Medulla oblongata (tissue), 1 donor: ENCODE measurements around the gene RRP8.

Source experiments
- DNase-seq: peaks from one replicate; pipeline ENCODE4 v3.0.0-alpha.2; 2015; ENCODE audit errors: extremely low spot score

RRP8 gene

DNA sequence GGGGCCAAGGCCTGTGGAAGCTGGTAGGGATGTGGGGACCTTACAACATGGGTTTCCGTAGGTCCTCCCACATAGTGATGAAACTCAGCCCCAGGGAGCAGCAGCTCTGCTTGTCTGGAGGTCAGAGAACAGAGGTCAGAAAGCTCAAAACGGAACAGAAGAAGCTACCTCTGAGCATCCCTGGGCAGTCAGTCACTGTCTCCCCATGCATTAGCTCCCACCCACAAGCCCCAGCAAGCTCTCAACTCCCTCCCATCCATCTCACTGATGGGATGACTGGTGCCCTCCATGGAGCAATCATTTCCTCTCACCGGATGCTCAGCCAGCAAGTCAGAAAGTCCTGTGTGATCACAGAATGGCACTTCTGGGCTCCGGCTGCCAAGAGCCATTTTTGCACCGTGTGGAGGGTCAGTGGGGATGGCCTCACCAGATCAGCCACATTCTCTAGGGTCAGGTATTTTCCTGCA lies 13.9 kb upstream of the RRP8 start:
- no peak for DNase-seq

DNA sequence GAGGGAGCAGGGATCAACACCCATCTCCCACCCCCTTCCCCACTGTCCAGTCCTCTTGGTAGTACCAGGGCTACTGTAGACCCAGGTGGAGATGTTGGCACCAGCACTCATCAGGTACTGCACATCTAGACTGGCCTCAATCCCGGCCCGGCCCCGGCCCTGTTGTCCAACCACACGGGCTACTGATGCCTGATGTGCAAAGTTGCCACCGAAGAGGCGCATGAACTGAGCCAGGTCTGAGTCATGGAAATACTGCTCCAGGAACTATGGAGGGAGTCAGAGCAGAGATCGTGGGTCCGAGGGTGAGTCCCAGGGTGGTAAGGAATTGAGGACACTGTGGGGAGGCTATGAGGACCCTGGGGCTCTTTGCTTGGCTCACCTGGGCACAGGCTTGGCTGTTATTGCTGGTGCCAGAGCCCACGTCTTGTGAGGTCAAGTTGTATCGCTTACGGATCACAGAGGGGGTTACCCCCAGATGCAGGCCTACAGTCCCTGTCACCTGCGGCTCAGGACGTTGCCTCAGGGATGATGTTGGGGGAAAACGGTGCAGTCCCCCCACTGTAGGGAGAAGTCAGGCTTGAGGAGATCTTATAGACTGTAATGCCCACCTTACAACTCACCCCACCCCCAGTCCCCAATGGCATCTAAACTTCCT lies 13.3 kb upstream of the RRP8 start:
- DNase-seq, result no peak

DNA sequence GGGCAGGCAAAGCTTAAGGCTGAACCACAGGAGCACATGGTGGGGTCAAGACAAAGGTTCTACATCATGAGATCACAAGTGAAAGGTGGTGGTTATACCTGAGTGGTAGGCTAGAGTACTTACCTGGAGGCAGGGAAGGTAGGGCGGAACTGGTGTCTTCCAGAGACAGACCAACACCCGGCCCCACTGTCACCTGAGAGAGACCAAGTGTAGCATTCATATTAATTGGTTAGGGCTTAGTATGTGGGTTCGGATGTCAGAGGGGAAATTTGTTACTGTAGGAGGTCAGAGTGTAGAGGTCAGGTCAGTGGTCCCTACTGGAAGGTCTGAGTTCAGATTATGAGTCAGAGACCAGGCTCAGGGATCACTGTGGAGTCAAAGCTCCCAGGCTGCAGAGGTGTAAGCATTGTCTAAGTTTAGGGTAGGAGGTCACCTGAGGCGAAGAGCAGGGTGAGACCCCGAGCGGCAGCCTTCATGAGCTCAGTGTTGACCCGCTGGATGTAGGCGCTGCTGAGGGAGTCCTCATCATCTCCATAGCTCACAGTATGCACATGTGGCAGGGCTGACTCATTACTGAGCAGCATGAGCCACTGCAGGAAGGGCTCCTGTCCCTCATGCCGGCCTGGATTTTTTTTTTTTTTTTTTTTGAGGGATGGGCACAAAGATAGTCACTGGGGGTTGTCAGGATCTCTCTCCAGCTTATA lies 12.6 kb upstream of the RRP8 start:
- DNase-seq, result no peak

DNA sequence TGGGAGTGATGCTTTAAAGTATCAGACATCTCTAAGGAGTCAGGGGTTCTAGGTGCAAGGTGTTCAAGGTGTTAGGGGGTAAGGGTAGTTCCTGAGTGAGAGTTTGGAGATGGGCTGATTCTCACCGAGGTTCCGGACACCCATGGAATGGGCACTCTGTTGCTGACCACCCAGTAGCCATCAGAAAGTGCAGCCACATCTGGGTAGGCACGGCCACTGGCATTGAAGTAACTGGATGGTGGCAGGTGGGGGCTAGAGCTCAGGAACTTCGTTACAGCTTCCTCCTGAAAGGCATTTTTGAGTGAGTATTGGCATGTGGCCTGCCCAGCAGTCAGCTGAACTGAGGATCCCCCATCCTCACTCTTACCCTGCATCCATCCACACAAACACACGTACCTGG lies 11.6 kb upstream of the RRP8 start:
- DNase-seq, result no peak

DNA sequence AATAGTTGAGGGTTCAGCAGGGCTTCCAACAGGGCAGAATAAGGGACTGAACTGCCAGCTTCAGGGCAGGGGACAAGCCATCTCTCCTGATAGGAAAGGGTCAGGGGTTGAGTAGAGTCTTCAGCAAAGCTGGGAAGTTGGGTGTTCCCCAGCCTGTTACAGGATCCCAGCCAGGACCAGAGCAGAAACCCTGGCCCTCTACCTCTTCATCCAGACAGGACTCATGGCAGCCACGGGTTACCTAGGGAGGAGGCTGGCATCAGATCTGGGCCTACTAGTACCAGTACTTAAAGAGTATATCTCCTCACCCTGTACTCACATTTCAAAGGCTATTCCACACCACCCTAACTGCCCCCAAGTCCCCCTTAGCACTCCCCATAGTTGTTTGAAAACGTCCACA lies 11.0 kb upstream of the RRP8 start:
- no peak for DNase-seq

DNA sequence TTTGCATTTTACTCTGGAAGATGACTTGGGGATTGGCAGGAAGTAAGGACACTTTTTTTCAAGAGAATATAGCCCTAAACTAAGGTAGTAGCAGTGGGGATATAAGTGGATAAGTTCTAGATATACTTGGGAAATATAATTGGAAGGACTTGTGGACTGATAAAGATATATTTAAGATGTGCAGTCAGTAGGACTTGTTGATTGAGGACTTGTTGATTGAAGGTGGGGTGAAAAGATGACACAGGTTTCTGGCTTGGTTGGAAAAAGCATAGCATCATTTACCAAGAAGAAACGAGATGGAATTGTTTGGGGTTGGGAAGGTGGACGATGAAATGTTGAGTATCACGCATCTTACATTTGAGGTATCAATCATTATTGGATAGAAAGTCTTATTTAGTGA lies 10.1 kb upstream of the RRP8 start:
- DNase-seq, result no peak

DNA sequence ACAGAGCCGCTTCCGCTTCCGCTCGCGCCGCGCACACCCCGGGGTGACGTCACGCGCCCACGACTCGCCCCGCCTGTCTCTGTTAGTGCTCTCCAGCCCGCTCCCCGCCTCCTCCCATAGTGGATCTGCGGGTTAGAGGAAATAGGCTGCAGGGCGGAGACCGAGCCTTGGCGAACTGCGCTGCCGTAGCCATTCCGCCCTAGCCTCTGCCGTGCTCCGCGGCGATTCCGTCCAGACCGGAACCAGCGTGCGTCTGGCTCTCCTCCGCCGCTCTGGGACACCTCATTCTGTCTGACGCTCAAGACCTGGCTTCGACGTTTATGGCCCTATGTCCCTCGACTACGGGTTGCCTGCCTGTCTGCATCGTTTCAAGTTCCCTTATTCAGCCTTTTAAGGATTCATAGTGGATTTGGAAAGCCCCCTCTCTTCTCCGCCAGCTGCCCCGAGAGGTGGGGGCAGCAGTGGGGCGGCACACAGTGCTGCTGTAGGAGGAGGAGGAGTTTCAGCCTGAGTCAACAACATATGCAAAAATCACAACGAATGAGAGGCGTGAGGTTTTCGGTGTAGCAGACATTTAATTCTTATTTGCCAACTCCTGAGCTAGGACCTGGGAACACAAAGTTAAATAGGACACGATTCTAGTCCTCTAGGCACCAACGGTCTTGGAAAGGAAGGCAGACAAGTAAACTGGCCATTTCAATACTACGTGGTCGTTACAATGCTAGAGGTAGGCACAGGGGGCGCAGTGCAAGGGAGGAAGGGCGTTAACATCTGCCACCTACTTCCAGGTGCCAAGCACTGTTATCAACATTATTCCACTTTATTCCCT lies 9.0 kb upstream of the RRP8 start, which contains the start of gene TAF10:
Gene TAF10 (minus strand): TSS at position 4 of the 829 bp plus-strand sequence. CDS start 27 bp downstream, outside the sequence.
- peak; percentile 97 for DNase-seq

DNA sequence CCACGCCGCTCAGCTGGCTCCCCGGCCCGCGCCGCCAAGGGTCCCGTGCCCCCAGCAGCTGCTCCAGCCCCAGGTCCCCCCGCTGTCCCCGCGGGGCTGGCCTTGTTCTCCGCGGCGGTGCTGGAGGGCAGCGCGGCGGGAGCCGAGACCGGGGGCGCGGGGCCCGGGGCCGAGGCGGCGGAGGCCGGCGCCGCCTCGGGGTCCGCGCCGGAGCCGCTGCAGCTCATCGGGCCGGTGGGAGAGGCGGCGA lies 8.5 kb upstream of the RRP8 start:
- DNase-seq, result no peak

DNA sequence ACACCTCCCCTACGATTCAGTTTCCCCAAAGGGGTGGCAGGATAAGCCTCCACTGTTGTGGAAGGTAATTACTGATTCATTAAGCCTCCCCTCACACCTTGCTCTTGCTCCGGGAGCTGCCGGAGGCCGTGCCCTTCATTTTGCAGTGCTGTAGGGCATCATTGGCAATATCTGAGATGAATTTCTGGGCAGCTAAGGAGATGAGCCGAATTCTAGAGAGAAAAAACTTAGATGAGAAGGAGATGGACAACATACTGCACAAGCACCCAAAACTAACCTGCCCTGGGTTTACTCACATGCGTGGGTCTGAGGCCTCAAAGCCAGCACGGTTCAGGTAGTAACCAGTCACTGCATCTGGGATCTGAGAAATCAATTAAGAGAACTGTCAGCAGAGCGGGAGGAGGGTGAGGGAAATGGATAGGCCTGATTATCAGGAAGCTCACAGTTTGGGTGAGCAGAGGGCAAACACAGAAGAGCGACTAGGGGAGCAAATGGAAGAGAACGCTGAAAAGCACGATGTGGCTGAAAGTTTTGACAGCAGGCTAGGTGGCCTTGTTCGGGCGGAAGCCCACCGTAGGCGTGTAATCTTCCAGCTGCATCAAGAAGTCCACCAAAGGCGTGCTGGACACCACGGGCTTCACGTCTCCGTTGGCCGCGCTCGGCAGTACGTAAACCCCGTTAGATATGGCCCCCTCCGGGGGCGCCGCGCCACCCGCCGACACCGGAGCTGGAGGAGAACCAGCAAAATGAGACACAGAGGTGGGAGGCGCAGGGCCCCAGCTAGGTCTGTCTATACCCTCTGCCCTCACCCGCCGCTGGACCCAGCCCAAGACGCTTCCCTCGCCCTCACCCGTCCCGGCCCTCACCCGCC lies 7.9 kb upstream of the RRP8 start:
- no peak for DNase-seq

DNA sequence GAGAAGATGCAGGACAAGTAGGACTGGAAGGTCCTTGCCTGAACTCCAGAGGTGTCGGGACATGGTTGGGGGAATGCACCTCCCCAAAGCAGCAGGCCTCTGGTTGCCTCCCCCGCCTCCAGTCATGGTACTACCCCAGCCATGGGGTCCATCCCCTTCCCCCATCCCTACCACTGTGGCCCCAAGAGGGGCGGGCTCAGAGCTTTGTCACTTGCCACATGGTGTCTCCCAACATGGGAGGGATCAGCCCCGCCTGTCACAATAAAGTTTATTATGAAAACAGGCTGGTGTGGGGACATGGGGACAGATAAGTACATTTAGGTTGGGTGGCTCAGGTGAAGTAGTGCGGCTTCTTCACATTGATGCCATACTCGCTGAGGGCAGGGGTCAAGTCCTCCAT lies 7.2 kb upstream of the RRP8 start:
- no peak for DNase-seq

DNA sequence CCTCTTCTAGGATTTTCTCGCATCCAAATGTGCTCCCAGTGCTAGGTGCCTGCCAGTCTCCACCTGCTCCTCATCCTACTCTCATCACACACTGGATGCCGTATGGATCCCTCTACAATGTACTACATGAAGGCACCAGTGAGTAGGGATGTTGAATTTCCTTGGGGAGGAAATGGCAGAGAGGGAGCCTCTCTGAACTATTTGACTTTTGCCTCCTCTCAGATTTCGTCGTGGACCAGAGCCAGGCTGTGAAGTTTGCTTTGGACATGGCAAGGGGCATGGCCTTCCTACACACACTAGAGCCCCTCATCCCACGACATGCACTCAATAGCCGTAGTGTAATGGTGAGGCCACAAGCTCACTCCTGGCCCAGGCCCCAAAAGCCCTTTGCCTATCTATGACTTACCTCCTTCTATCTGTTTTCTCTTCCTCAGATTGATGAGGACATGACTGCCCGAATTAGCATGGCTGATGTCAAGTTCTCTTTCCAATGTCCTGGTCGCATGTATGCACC lies 6.1 kb upstream of the RRP8 start:
- DNase-seq, result no peak

DNA sequence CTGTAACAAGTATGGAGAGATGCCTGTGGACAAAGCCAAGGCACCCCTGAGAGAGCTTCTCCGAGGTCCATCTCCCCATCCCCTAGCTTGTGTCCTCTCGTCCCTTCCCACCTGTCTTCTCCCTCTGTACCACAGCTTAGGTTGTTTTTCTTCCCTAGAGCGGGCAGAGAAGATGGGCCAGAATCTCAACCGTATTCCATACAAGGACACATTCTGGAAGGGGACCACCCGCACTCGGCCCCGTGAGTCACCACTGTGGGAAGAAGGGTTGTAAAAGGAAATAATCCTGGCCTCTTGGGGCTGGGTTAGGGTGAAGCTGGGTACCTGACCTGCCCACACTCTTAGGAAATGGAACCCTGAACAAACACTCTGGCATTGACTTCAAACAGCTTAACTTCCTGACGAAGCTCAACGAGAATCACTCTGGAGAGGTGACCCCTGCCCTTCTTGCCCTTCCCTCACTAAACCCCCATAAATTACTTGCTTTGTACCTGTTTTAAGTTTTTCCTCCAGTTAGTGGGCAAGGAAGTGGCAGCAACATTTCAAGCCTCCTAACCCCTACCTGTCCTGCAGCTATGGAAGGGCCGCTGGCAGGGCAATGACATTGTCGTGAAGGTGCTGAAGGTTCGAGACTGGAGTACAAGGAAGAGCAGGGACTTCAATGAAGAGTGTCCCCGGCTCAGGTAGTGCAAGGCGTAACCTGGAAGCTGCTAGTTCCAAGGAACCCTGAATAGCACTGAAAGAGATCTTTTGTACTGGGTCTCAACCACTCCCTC lies 5.5 kb upstream of the RRP8 start:
- no peak for DNase-seq

DNA sequence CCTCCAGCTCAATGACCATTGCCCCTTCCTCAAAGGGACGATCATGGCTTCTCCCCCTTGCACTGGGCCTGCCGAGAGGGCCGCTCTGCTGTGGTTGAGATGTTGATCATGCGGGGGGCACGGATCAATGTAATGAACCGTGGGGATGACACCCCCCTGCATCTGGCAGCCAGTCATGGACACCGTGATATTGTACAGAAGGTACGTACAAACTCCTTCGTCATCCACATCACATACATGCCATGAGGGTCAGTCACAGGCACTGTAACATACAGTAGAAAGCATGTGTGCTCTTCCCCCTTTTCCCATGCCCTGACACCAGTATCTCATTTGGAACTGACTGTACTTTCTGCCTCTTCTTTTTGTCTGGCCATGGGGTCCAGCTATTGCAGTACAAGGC lies 4.6 kb upstream of the RRP8 start:
- no peak for DNase-seq

DNA sequence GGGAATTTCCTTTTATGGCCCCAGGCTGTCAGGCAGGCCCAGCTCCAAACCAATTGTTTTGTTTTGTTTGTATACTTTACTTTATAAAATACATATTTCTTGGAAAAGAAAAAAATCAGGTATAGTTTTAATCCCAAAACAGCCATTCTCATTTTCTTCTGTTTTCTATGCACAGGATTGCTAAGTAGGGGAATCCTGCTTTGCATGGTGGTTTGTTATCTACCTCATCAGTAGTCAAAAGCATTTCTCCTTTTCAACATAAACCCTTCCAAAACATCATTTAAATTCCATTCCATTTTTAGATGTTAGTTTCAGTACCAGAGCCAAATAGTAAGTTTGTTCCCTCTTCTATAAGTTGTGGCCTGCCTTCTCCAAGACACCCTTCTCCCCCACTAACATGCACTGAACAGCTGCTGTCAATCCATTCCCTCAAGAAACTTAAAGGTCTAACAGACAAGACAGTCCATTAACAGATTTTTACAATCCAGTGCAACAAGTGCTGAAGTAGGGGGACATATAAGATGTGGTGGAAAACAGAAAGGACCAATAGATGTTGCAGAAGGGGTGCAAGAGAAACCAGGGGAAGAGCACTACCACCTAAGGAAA lies 3.9 kb upstream of the RRP8 start:
- no peak for DNase-seq

DNA sequence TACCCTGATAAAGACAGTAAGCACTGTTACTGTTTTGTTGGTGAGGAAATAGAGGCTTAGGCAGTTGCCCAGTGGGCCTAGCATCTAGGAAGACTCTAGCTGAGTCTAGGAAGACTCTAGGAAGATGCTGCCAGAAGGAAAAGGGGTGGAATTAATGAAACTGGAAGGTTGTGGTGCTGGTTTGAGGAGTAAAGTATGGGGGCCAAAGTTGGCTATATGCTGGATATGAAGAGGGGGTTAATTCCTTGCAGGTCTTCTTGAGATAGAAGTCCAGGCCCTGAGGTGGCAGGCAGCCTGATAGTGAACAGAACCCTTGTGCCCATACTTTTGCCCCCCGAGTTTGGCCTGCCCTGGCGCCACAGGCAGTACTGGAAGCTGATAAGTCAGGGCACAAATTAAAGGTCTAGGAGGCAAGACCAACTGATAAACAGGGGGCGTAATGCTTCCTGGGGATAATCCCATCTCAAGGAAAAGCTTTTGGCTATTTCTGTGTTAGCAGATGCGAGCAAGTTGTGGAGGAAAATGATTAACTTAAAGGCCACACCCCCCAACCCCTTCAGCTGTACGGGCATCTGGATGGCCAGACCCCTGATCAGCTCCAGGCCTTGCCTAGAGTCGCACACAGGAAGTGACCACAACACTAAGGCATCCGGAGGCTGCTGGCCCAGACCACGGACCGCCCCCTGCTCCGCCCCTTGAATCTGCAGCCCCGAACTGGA lies 3.2 kb upstream of the RRP8 start:
- peak; percentile 90 for DNase-seq

DNA sequence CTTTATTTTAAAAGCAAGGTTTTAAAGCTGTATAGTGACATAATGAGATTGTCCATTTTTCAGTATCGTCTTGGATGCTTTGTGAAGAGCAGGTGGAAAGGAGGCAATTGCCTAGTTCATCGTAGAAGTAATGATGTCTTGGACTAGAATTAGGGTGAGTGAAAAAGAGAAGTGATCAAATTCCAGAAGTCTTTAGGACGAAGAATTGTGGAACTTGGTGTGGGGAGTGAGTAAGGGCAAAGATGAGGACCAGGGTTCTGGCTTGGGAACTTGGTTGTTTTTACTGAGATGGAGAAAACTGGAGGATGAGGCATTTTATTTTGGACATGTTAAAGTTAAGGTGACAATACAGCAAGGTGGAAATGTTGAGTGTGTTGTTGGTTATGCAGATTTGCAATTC lies 1.4 kb upstream of the RRP8 start:
- DNase-seq, result no peak

DNA sequence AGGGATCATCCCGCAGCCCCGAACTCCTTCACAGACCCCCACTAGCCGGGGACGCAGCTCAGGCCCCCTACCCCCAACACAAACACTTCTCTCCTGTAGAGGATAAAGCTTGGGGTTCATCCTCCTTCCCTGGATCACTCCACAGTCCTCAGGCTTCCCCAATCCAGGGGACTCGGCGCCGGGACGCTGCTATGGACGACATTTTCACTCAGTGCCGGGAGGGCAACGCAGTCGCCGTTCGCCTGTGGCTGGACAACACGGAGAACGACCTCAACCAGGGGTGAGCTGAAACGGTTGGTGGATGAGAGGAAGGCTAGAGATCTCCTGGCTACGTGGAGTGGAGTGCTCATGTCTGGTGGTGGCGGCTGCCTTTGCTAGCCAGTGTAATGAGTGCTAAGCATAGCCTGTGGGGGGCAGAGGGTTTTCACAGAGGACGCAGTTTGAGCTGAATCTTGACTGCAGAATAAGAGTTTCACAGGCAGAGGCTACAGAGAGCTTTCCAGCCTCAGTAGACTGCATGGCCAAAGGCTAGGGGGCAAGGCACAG lies 738 bp upstream of the RRP8 start:
- DNase-seq, result peak; percentile 83

DNA sequence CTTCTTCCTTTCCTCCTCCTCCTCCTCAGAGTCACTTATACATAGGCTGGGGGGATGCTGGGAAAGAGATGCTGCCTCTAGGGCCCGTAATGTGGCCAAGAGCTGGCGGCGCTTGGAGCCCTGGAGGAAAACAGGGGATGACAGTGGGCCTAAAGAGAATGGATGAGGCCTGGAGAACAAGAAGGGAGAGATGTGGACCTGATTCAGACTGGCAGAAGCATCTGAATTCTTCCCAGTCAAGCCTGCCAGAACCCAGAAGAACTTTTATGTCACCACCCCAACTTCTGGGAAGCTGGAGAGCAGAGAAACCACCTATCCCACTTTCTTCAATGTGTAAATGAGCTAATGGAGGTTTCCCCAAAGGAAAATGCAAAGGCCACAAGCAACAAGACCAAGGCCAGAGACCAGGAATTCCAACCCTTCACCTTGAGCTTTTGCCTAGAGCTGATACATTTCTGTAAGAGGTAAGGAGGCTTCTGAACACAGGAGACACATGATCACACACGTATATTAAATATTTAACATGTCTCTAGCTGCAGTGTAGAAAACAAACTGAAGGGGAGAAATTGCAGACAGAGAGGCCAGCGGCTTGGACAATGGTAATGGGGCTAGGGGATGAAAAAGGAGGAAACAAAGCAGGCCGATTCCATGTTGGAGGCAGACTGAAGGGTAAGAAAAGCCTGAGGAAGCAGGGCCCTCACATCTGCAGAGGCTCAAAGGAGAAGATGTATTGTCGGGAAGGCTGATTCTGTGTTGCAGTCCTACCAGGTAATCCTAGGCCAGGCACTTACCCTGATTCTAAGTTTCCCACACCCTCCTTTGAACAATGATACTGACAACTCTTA lies 1.1 kb downstream of the RRP8 start:
- no peak for DNase-seq

DNA sequence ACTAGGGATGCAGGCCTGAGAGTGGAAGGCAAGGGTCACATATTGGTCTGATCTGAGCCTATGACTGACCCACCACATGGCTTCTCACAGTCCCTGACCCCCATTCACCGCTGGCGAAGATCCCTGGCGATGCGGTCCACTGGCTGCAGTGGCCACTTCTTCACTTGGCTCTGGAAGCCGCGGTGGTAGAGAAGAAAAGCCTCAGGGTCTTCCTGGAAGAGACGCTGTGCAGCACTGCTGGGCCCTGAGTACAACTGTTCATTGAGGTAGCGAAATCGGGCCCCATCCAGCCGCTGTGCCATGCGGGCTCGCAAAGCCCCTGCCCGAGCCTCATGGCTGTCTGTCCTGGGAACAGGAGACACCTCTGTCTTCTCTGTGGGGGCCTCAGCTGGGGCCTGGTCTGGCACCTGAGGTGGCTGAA lies 2.4 kb downstream of the RRP8 start:
- no peak for DNase-seq
